Large intestine (tissue), 3 donors: ENCODE data around the gene GTF2H1. TPM values are rescaled to one million over a fixed set of nuclear protein-coding genes. Genes with fewer than 3 reads are reported as not detected.
A peak's percentile ranks its signal among the peaks of the same experiment; 100 is the strongest.

ENCODE experiments used
- DNase-seq, 2 donors: peaks; one replicate each; pipeline versions ENCODE4 v3.0.0 to v3.0.0-alpha.2; 2013
- H3K27ac ChIP-seq: one replicate; pipeline ENCODE4 v1.5.1; 2013; ENCODE audit warnings: low read length
- H3K27me3 ChIP-seq: 2 replicates; pipeline ENCODE4 v1.6.1; 2013; ENCODE audit warnings: low read length; ENCODE audit not compliant: control insufficient read depth, insufficient read depth
- H3K36me3 ChIP-seq: 2 replicates; pipeline ENCODE4 v1.6.1; 2013; ENCODE audit warnings: low read length; ENCODE audit not compliant: control insufficient read depth, insufficient read depth
- H3K4me1 ChIP-seq: one replicate; pipeline ENCODE4 v1.6.1; 2013; ENCODE audit warnings: low read length; ENCODE audit not compliant: control insufficient read depth, insufficient read depth
- H3K4me3 ChIP-seq: one replicate; pipeline ENCODE4 v1.5.1; 2013; ENCODE audit warnings: low read length
- H3K9me3 ChIP-seq: one replicate; pipeline ENCODE4 v1.6.1; 2013; ENCODE audit warnings: mild to moderate bottlenecking, low read depth, low read length, moderate library complexity; ENCODE audit not compliant: control insufficient read depth
- WGBS: methylation state at CpG from one replicate; pipeline ENCODE4 v1.1.5; 2013; ENCODE audit warnings: low lambda C conversion rate; ENCODE audit not compliant: insufficient coverage; 5-methylcytosine and 5-hydroxymethylcytosine counted together
- polyA plus RNA-seq: library from polyadenylated mRNA; unstranded; fragments of 120-200 nt; gene quantifications from one replicate; pipeline ENCODE4 v1.2.1, GENCODE V29; 2013

GTF2H1 gene
- polyA plus RNA-seq, 1 donor: 64.5 TPM

- Histone ChIP-seq H3K27ac (no peak overlapping the region), H3K27me3 (no peaks in the 10 kb centered on the region), H3K4me3 (no peak overlapping the region), H3K36me3 (peaks cover 43% of the 10 kb centered on the region), H3K4me1 (no peaks in the 10 kb centered on the region), H3K9me3 (no peaks in the 10 kb centered on the region)
- DNase-seq: peak; percentile 31 to 68
Observed at GRCh38 chr11:18304745-18305144, 17.6 kb upstream of the GTF2H1 start.

GRCh38 chr11:18307461-18308139, 14.8 kb upstream of the GTF2H1 start:
- H3K4me1 ChIP-seq: no peaks in the 10 kb centered on the region
- no peaks in the 10 kb centered on the region for H3K27me3 ChIP-seq
- no peak for DNase-seq
- H3K27ac ChIP-seq: no peak overlapping the region
- peaks cover 55% of the 10 kb centered on the region for H3K36me3 ChIP-seq
- 100% methylated on average over 1 of the region's 2 CpGs for WGBS
- no peaks in the 10 kb centered on the region for H3K9me3 ChIP-seq
- no peak overlapping the region for H3K4me3 ChIP-seq

GRCh38 chr11:18308242-18308641, 14.1 kb upstream of the GTF2H1 start:
- no peak for DNase-seq
- peaks cover 50% of the 10 kb centered on the region for H3K36me3 ChIP-seq
- H3K9me3 ChIP-seq: no peaks in the 10 kb centered on the region
- H3K4me1 ChIP-seq: no peaks in the 10 kb centered on the region
- H3K4me3 ChIP-seq: no peak overlapping the region
- H3K27ac ChIP-seq: no peak overlapping the region
- H3K27me3 ChIP-seq: no peaks in the 10 kb centered on the region
- no CpG with 5 or more reads among the region's 2 CpGs for WGBS

- no peaks in the 10 kb centered on the region for H3K27me3 ChIP-seq
- no peak for DNase-seq
- H3K4me3 ChIP-seq: no peak overlapping the region
- H3K9me3 ChIP-seq: no peaks in the 10 kb centered on the region
- no peaks in the 10 kb centered on the region for H3K4me1 ChIP-seq
- WGBS: no CpG with 5 or more reads among the region's 5 CpGs
- H3K36me3 ChIP-seq: peaks cover 44% of the 10 kb centered on the region
- H3K27ac ChIP-seq: no peak overlapping the region
Observed at GRCh38 chr11:18309691-18310090, 12.7 kb upstream of the GTF2H1 start.

- no peaks in the 10 kb centered on the region for H3K9me3 ChIP-seq
- H3K4me1 ChIP-seq: no peaks in the 10 kb centered on the region
- no peaks in the 10 kb centered on the region for H3K27me3 ChIP-seq
- no peak overlapping the region for H3K4me3 ChIP-seq
- no CpG with 5 or more reads among the region's 6 CpGs for WGBS
- H3K36me3 ChIP-seq: peaks cover 44% of the 10 kb centered on the region
- DNase-seq: peak in 1 of 2 donors; percentile 36
- H3K27ac ChIP-seq: no peak overlapping the region
Observed at GRCh38 chr11:18310800-18311340, 11.5 kb upstream of the GTF2H1 start.

- Histone ChIP-seq H3K4me3 (no peak overlapping the region), H3K27me3 (no peaks in the 10 kb centered on the region), H3K4me1 (no peaks in the 10 kb centered on the region), H3K36me3 (peaks cover 36% of the 10 kb centered on the region), H3K9me3 (no peaks in the 10 kb centered on the region), H3K27ac (no peak overlapping the region)
- DNase-seq: no peak
- no CpG with 5 or more reads among the region's 3 CpGs for WGBS
Observed at GRCh38 chr11:18312012-18312411, 10.4 kb upstream of the GTF2H1 start.

- H3K4me3 ChIP-seq: no peak overlapping the region
- H3K9me3 ChIP-seq: no peaks in the 10 kb centered on the region
- no peak overlapping the region for H3K27ac ChIP-seq
- DNase-seq: peak; percentile 23 to 65
- no peaks in the 10 kb centered on the region for H3K27me3 ChIP-seq
- WGBS: no CpG with 5 or more reads among the region's 2 CpGs
- no peaks in the 10 kb centered on the region for H3K4me1 ChIP-seq
- peaks cover 36% of the 10 kb centered on the region for H3K36me3 ChIP-seq
Observed at GRCh38 chr11:18312663-18313420, 9.5 kb upstream of the GTF2H1 start.

- no peak overlapping the region for H3K27ac ChIP-seq
- DNase-seq: no peak
- H3K4me3 ChIP-seq: no peak overlapping the region
- no peaks in the 10 kb centered on the region for H3K4me1 ChIP-seq
- H3K36me3 ChIP-seq: peaks cover 25% of the 10 kb centered on the region
- WGBS: 100% methylated on average over 1 of the region's 10 CpGs
- no peaks in the 10 kb centered on the region for H3K9me3 ChIP-seq
- H3K27me3 ChIP-seq: no peaks in the 10 kb centered on the region
Observed at GRCh38 chr11:18313965-18314763, 8.2 kb upstream of the GTF2H1 start.

- H3K4me3 ChIP-seq: no peak overlapping the region
- H3K9me3 ChIP-seq: no peaks in the 10 kb centered on the region
- 100% methylated on average over 1 of the region's 9 CpGs for WGBS
- DNase-seq: no peak
- H3K4me1 ChIP-seq: no peaks in the 10 kb centered on the region
- H3K27ac ChIP-seq: no peak overlapping the region
- no peaks in the 10 kb centered on the region for H3K27me3 ChIP-seq
- H3K36me3 ChIP-seq: peaks cover 20% of the 10 kb centered on the region
Observed at GRCh38 chr11:18314784-18315523, 7.4 kb upstream of the GTF2H1 start.

- no peaks in the 10 kb centered on the region for H3K27me3 ChIP-seq
- H3K36me3 ChIP-seq: peaks cover 11% of the 10 kb centered on the region
- 100% methylated on average over 1 of the region's 2 CpGs for WGBS
- no peak overlapping the region for H3K4me3 ChIP-seq
- H3K27ac ChIP-seq: no peak overlapping the region
- DNase-seq: no peak
- no peaks in the 10 kb centered on the region for H3K9me3 ChIP-seq
- no peaks in the 10 kb centered on the region for H3K4me1 ChIP-seq
Observed at GRCh38 chr11:18315893-18316292, 6.5 kb upstream of the GTF2H1 start.
